Muscle of leg (tissue), 11 donors: ENCODE data around the gene TSPAN13. TPM values are rescaled to one million over a fixed set of nuclear protein-coding genes. Genes with fewer than 3 reads are reported as not detected.

Experiments
- DNase-seq: peaks from one replicate; pipeline ENCODE4 v3.0.0; 2013
- H3K27ac ChIP-seq: one replicate; pipeline ENCODE4 v1.5.1; 2013; ENCODE audit warnings: mild to moderate bottlenecking, low read length, control low read depth
- H3K27me3 ChIP-seq: one replicate; pipeline ENCODE4 v1.6.1; 2013; ENCODE audit warnings: low read length; ENCODE audit not compliant: control insufficient read depth, insufficient read depth
- H3K36me3 ChIP-seq: one replicate; pipeline ENCODE4 v1.6.1; 2013; ENCODE audit warnings: low read length; ENCODE audit not compliant: control insufficient read depth, insufficient read depth
- H3K4me1 ChIP-seq: one replicate; pipeline ENCODE4 v1.6.1; 2013; ENCODE audit warnings: low read length; ENCODE audit not compliant: control insufficient read depth, insufficient read depth
- H3K4me3 ChIP-seq: one replicate; pipeline ENCODE4 v1.5.1; 2013; ENCODE audit warnings: low read length, control low read depth
- H3K9me3 ChIP-seq: replicated peaks from 2 replicates; pipeline ENCODE4 v1.6.1; 2013; ENCODE audit warnings: low read depth, low read length; ENCODE audit not compliant: control insufficient read depth
- WGBS: methylation state at CpG from one replicate; pipeline ENCODE4 v1.1.5; 2013; ENCODE audit warnings: missing lambda C conversion rate; ENCODE audit not compliant: insufficient coverage; 5-methylcytosine and 5-hydroxymethylcytosine counted together
- polyA plus RNA-seq, 8 donors: library from polyadenylated mRNA; unstranded; fragments of 120-200 nt; gene quantifications; one replicate each; pipeline versions ENCODE4 v1.2.1 to v1.2.3, GENCODE V29; 2013; ENCODE audit warnings: inconsistent platforms in 1 of 8, low replicate concordance in 1 of 8; ENCODE audit not compliant: insufficient read length in 8 of 8, insufficient read depth in 1 of 8
- total RNA-seq: library from RNA; stranded (reverse); fragments of 120-200 nt; gene quantifications from one replicate; pipeline ENCODE4 v1.2.4, GENCODE V29; 2013

Gene TSPAN13
- total and polyA plus RNA-seq, 9 donors: 31.6 to 85.3 (median 73.8) TPM

- WGBS: 71% methylated on average over 3 of the region's 5 CpGs
- Histone ChIP-seq H3K27ac (no peak overlapping the region), H3K4me3 (no peak overlapping the region), H3K4me1 (no peaks in the 10 kb centered on the region), H3K9me3 (no peaks in the 10 kb centered on the region), H3K27me3 (no peaks in the 10 kb centered on the region), H3K36me3 (no peaks in the 10 kb centered on the region)
- DNase-seq: no peak
Measured at GRCh38 chr7:16738011-16738688, 15.4 kb upstream of the TSPAN13 start.

DNA sequence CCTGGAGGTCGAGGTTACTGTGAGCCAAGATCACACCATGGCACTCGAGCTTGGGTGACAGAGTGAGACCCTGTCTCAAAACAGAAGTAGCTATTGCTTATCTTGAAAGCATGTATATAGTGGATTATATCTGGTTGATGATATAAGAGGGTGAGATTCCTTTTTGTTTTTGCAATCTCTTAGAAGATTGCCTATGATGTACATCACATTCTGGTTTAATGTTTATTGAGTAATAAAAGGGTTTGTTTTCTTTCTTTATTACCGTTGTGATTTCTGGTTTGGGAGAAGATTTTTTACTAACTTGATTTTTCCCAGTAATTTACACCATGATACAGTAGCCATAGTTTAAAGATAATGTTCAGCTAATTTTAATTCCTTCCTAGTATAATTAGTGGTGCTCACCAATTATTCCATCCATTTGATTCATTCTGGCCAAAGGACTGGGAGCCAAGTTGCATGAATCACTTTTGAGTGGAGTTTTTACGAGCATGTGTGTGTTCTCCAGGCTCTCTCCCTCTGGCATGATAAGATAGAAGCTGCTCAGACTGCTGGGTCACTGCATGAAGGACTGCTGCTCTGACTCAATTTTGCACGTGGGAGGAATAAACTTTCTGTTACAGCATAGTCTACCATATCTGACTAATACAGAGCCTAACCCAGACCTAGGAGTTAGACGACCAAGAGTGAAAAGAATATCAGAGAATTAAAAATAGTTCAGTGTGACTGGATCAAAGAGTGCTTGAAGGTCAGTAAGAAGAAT is 13.5 kb upstream of the TSPAN13 start:
- no peak overlapping the region for H3K4me3 ChIP-seq
- peak; percentile 18 for DNase-seq
- H3K36me3 ChIP-seq: no peaks in the 10 kb centered on the region
- 94% methylated on average over 3 of the region's 6 CpGs for WGBS
- no peaks in the 10 kb centered on the region for H3K4me1 ChIP-seq
- H3K9me3 ChIP-seq: no peaks in the 10 kb centered on the region
- H3K27me3 ChIP-seq: no peaks in the 10 kb centered on the region
- no peak overlapping the region for H3K27ac ChIP-seq

- WGBS: 63% methylated on average over 1 of the region's 3 CpGs
- no peaks in the 10 kb centered on the region for H3K27me3 ChIP-seq
- no peak overlapping the region for H3K27ac ChIP-seq
- H3K9me3 ChIP-seq: no peaks in the 10 kb centered on the region
- no peaks in the 10 kb centered on the region for H3K36me3 ChIP-seq
- H3K4me3 ChIP-seq: no peak overlapping the region
- DNase-seq: no peak
- H3K4me1 ChIP-seq: no peaks in the 10 kb centered on the region
Measured at GRCh38 chr7:16740623-16740953, 13.0 kb upstream of the TSPAN13 start.

DNA sequence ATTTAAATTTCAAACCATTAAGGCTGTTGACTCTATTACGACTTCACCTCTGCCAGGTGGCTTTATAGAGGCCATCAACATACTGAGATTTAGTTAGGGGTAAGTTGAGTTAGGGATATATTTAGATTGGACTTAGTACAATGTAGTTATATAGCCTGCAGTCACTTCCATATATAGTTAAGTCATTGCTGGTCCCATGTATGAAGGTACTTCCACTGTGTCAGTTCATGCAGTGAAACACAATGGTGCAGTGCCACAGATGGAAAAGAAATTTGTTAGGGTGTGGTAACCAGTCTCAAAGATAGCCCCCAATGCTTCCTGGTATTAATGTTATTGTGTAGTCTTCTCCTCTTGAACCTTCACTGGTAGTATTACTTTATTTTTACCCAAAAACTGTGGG is 12.6 kb upstream of the TSPAN13 start:
- Histone ChIP-seq H3K27me3 (no peaks in the 10 kb centered on the region), H3K9me3 (no peaks in the 10 kb centered on the region), H3K27ac (no peak overlapping the region), H3K4me3 (no peak overlapping the region), H3K36me3 (no peaks in the 10 kb centered on the region), H3K4me1 (no peaks in the 10 kb centered on the region)
- no CpG with 5 or more reads among the region's 1 CpG for WGBS
- peak; percentile 13 for DNase-seq

DNA sequence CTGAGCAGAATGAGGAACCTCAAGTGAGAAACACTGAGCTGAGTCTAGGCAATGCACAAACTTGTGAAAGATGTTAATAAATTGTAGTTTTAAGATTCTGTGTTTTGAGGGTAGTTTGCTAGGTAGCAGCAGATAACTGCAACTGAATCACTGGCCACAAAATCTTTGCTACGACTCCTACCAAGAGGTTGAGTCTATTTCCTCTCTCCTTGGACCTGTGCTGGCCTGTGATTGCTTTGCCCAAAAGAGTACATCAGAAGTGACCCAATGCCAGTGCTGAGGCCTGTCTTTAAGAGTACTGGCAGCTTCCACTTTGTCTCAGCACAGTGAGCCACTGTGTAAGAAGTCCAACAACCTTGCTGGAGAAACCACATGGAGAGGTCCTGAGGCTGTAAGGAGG is 11.9 kb upstream of the TSPAN13 start:
- no peaks in the 10 kb centered on the region for H3K4me1 ChIP-seq

DNA sequence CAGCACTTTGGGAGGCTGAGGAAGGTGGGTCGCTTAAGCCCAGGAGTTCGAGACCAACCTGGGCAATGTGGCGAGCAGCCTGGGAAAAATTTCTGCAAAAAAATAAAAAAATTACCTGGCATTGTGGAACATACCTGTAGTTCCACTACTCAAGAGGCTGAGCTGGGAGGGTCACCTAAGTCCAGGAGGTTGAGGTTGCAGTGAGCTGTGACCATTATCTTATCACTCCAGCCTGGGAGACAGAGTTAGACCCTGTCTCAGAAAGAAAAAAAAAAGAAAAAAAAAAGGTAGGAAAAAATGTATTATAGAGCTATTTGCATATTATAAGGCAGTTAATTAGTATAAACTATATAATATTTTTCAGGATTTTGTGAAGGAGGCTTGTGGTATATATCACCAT is 11.0 kb upstream of the TSPAN13 start:
- Histone ChIP-seq H3K4me1 (peaks cover 4% of the 10 kb centered on the region), H3K4me3 (no peak overlapping the region), H3K27me3 (no peaks in the 10 kb centered on the region), H3K36me3 (no peaks in the 10 kb centered on the region), H3K27ac (no peak overlapping the region), H3K9me3 (no peaks in the 10 kb centered on the region)
- DNase-seq: no peak
- WGBS: 75% methylated on average over 2 of the region's 3 CpGs

More for the DNA sequence above, 11.9 kb upstream of the TSPAN13 start:
- no peak overlapping the region for H3K4me3 ChIP-seq
- no peaks in the 10 kb centered on the region for H3K9me3 ChIP-seq
- H3K27me3 ChIP-seq: no peaks in the 10 kb centered on the region
- H3K36me3 ChIP-seq: no peaks in the 10 kb centered on the region
- no peak overlapping the region for H3K27ac ChIP-seq
- WGBS: 100% methylated on average over 1 of the region's 1 CpG
- DNase-seq: no peak

DNA sequence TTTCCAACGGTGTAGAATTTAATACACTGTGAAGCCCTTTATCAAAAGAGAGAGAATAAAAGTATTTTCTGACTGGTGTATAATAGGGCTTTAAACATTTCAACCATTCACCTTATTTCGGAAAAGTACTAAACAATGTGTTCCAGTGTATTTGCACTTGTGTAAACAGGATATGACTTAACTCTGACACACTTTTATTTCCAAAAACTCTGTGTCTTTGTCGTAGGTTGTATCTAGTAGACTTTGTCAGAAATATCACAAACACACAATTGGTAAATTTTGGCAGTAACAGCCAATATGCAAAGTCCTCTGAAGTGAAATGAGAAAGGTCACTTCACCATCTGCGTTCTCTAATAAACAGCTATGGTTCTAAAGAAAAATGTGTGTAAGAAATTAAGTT is 10.3 kb upstream of the TSPAN13 start:
- H3K4me1 ChIP-seq: peaks cover 4% of the 10 kb centered on the region
- no peak overlapping the region for H3K4me3 ChIP-seq
- no peak for DNase-seq
- H3K27ac ChIP-seq: no peak overlapping the region
- H3K27me3 ChIP-seq: no peaks in the 10 kb centered on the region
- no peaks in the 10 kb centered on the region for H3K9me3 ChIP-seq
- WGBS: no CpG with 5 or more reads among the region's 4 CpGs
- H3K36me3 ChIP-seq: no peaks in the 10 kb centered on the region

- 74% methylated on average over 4 of the region's 6 CpGs for WGBS
- no peaks in the 10 kb centered on the region for H3K9me3 ChIP-seq
- H3K4me1 ChIP-seq: peaks cover 4% of the 10 kb centered on the region
- no peak overlapping the region for H3K4me3 ChIP-seq
- DNase-seq: no peak
- no peaks in the 10 kb centered on the region for H3K36me3 ChIP-seq
- H3K27me3 ChIP-seq: no peaks in the 10 kb centered on the region
- H3K27ac ChIP-seq: no peak overlapping the region
Measured at GRCh38 chr7:16744518-16745250, 8.9 kb upstream of the TSPAN13 start.

DNA sequence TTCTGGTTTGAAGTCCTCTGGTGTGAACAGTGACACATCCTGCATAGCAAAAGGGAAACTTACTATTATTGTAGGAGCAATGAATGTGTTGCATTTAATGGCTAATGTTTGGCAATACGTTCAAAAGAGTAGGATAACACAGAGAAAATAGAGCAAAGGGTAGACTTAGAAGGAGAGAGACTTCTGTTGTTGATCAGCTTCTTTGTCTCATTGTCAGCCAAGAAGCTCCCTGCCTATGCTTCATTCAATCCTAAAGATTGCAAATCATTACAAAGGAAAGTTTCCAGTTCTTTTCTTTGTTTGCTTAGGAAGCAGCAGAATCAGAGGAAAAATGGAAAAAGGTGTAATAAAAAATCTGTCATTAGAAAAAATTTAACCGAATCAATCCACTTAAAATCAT is 7.9 kb upstream of the TSPAN13 start:
- peaks cover 4% of the 10 kb centered on the region for H3K4me1 ChIP-seq
- no peaks in the 10 kb centered on the region for H3K36me3 ChIP-seq
- no peak overlapping the region for H3K4me3 ChIP-seq
- H3K27me3 ChIP-seq: no peaks in the 10 kb centered on the region
- DNase-seq: no peak
- WGBS: no CpG with 5 or more reads among the region's 2 CpGs
- H3K9me3 ChIP-seq: no peaks in the 10 kb centered on the region
- no peak overlapping the region for H3K27ac ChIP-seq

DNA sequence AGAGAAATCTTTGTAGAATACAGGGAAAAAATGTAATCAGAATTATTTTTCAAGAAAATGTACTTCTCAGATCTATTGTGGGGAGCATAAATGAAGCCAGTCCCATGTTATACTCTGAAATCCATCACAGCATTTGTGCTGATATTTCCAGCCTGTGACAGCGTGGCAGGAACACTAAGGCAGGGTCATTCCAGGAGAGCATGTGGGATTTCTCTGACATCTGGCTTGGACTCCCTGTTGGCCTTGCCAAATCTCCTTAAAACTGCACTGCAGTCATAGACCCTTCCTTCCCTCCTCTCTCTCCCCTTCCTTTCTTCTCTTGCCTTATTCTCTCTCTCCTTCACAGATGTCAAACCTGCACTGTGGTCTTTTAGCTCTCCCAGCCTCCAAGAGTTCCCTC is 6.5 kb upstream of the TSPAN13 start:
- no peak overlapping the region for H3K4me3 ChIP-seq
- peaks cover 4% of the 10 kb centered on the region for H3K4me1 ChIP-seq
- WGBS: 33% methylated on average over 1 of the region's 1 CpG
- no peak overlapping the region for H3K27ac ChIP-seq
- H3K9me3 ChIP-seq: no peaks in the 10 kb centered on the region
- no peaks in the 10 kb centered on the region for H3K27me3 ChIP-seq
- peak; percentile 63 for DNase-seq
- H3K36me3 ChIP-seq: no peaks in the 10 kb centered on the region
